Measurements from ENCODE around the gene SLC6A4.
"Not testable (repeated sequence)": the region's sequence is repeated elsewhere in the genome, so short reads cannot be mapped to it uniquely, and the experiment has no call there.

The SLC6A4 gene

DNA sequence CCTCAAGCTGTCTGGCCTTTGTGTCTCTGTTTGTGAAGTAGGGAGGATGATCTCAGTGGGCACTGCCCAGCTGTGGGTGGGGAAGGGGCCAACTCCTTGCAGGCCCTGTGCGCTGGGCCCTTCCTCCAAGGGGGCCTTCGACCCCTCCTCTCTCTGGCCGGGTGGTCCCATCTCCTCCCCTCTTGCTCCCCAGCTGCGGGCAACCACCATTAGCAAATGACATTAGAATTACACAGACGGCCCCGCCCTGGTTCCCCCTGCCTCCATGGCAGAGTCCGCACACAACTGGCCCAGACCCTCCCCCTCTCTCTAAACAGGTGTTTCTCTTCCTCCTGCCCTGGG lies 2.5 kb upstream of the SLC6A4 start:
- no peak for DNase-seq

DNA sequence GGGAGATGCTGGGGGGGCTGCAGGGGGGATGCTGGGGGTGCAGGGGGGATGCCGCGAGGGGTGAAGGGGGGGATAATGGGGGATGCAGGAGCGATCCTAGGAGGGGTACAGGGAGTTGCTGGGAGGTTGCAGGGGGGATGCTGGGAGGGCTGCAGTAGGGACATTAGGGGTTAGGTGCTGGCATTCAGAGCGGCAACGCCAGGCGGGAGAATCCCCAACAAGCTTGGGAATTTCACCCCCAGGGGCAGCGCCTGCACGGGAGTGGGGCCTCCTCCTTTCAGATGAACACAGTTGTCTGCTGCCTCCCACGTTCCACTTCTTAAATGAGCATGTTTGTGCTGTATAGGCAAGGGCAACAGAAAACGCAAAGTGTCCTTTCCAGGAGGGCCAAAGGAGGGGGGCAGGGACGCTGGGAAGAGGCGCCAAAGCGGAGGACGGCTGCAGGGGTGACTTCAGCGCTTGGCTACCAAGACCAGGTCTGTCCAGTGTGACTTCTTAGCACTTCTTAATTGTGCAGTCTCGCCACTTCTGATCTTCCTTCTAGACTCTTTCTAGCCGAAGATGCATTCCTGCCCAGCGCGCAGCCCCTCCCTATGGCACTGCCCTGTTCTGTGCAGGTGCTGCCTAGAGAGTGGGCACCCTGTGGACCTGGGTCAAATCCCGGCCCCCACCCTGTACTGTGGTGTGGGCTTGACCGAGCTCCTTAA lies 2.0 kb upstream of the SLC6A4 start:
- DNase-seq = no peak

DNA sequence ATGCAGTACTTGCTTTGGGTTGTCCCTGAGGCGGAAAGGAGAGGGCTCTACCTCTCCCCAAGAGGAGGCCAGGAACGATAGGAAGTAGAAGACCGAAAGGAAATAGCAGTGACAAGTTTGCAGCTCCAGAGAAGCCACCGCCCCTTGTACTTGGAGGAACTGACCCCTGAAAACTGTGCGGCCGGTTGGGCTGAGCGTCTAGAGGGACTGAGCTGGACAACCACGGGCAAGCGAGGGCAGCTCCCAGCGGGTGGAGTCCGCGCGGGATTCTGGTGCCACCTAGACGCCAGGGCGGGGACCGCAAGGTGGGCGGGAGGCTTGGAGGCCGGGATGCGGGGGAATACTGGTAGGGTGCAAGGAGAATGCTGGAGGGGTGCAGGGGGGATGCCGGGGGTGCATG lies 1.3 kb upstream of the SLC6A4 start:
- DNase-seq = no peak

DNA sequence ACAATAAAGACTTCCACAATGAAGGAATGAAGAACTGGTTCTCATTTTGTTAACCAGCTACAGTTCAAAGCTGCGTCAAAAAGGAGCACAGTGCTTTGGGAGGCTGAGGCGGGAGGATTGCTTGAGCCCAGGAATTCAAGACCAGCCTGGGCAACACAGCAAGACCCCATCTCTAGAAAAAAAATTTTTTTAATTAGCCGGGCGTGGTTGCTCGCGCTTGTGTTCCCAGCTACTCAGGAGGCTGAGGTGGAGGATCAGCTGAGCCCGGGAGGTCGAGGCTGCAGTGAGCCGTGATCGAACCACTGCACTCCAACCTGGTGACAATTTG lies 764 bp upstream of the SLC6A4 start:
- DNase-seq = no peak

DNA sequence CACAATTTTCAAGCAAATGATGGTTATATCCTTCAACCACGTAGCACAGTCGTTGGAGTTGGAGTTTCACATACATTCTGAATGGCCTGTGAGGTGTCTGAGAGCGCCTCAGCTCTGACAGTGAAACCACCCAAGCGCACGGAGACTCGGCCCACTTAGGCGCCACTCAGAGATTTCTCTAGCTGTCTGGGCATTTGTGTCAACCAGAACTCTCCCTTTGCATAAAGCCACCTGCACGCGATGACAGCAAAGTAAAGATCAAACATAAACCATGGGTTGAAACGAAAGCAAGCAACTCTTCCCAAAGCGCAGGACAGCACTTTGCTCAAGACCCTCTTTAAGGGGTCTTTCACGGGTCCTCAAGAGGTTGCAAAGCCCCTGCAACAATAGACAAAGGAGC lies 533 bp downstream of the SLC6A4 start:
- DNase-seq = no peak

DNA sequence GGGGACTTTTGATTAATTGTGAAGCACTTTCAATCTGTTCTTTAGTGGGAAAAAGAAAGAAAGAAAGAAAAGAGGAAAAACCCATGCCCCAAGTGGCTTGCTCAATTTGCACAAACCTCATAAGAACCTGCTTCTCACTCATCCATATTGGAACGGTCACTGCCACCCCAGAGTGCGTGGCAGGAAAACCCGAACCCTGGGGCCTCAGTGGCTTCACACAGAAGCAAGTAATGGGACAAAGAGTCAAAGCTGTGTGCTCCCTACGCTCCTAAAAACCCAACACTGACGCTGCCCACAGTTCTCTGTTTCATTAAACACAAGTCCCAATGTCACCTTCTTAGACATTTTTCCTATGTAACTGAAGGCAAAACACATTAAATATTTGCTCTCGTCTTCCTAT lies 1.2 kb downstream of the SLC6A4 start:
- DNase-seq = no peak

DNA sequence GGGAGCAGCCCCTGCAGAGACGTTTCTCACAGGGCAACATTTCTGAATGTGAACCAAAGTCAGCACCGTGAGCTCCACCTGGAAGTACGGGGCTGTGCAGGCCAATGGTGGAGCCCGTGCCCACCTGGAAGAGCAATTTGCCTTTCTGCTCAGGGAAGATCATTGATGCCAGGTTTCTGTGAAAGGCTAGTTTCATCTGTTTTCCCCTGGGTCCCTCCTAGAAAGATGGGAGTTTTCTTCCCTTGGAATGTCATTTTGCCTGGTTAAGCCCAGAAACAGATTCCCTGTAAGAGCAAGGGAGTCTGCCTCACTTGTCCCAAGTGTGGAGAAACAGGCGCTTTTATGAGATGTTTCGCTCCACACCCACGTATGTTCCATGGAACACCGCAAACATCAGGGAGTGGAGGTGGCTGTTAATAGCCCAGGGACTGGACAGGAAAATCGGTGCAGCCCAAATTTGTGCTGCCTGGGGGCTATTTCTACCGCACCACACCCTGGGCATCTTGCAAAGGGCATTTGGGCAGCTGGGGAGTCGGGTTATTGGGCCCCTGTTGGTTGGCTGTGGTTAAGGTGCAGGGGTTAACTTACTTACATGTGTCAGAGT lies 2.6 kb downstream of the SLC6A4 start:
- no peak for DNase-seq

DNA sequence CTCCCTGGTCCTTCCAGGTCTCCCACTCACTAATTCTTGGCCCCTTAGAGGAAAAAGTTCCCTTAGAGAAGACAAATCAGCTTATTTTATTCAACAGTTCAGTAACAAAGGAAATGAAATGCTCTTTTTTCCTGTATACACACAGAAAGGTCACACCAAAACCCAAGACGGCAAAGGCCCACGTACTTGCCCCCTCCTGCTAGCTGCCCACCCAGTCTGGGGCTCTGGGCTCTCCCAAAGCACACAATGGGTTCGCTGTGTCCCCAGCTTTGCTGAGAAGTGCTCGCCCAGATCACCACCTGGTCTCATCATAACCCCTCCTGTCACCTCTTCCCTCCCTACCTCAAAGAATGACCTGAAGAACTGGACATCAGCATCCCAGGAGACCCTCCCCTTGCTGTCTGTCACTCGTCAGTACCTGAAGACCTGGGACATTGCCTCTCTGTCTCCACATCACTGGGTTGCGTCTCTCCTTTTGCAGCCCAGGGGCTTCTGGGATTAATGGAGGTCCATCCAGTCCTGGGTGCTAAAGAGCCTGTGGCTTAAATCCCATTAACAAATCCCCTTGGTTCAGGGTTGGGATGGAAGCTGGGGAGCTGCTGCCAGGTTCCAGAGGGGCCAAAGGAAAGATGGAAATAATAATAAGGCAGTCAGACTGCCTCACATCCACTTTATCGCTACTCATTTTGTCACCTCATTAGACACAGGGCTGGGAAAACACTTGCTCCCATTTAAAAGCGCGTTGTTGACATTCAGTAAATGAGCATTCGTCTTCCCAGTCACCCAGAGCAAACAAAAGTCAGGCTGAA lies 3.3 kb downstream of the SLC6A4 start:
- DNase-seq = no peak

DNA sequence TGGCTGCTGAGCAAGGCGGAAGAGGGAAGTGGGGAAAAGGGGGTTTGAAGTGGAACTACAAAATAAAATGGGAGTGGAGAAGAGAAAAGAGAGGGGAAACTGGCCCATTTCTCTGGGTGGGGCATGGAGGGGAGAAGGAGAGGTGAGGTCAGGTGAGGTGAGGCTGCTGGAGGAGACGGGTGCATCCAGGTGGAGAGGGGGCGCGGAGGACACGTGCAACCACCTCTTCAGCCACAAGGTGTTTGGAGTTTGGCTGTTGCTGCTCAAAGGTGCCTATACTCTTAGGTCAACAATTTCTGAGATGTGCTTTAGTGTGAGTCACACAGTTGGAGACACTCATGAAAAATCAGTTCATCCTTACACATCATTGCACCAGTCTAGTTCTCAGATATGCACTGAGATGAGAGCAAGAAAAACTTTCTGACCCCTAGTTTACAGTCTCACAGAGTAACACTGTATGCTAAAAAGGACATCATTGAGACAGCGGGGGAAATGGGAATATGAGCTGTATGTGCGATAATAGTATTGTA lies 4.8 kb downstream of the SLC6A4 start:
- DNase-seq = no peak

DNA sequence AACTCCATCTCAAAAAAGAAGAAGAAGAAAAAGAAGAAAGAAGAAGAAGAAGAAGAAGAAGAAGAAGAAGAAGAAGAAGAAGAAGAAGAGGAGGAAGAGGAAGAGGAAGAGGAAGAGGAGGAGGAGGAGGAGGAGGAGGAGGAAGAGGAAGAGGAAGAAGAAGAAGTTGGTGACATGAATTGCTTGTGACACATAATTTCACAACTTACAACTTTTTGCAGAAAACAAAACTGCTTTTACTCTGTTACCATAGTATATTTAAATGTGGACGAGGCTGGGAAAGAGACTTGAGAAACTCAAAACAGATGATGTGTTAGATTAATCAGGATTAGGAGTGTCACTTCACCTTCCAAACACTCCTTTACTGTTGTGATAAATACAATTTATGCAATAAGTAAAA lies 5.5 kb downstream of the SLC6A4 start:
- DNase-seq = not testable (repeated sequence)

DNA sequence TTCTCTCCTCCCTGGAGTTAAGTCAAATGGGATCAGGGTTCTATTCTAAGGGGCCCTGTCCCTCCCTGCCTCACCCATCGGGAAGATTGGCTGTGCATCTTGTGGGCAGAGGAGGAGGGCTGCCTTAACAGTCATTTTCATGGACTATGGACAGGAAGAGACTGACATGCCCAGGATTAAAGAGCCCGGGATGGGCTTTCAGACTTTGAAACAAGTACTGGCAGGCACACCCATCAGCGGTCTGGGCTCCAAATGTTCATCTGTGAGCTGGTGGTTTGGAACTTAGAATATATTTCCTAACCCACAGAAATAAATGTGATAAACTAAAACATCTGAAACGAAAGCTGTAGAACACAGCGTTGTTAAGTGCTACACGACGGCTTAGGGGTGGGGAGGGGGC lies 6.5 kb downstream of the SLC6A4 start:
- DNase-seq = no peak

DNA sequence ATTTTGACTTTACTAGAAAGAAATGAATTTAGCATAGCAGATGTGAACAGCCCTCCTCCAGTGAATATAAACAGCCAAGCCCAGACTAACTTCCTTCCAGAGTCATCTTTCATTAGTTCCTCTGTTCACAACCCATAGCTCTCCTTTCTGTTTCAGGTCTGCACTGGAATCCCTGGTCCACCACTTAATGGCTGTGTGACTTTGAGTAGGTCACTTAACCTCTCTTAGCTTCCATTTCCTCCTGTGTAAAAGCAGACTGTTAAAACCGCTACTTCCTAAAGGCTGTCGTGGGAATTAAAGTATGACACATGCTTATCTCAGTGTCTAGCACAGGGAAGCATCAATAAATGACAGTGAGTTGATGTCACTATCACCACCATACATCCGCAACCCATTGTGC lies 7.5 kb downstream of the SLC6A4 start:
- no peak for DNase-seq

DNA sequence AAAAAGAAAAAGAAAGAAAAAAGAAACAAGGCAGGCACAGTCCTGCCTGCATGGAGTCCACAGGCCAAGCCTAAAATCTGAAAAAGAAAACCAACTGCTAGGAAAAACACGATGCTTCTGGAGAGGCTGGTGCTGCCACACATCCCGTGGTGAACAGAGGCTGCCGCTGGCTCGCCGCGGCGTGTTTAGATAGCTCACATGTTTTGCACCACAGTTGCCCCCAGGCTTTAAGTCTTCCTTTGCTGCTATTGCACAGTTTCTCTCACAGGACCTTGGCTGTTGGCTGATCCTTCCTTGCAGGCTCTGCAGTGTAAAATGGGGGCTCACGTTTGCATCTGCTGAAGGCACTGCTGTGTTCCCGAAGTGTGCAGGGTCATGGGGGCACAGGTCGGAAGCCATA lies 8.6 kb downstream of the SLC6A4 start:
- DNase-seq = no peak

DNA sequence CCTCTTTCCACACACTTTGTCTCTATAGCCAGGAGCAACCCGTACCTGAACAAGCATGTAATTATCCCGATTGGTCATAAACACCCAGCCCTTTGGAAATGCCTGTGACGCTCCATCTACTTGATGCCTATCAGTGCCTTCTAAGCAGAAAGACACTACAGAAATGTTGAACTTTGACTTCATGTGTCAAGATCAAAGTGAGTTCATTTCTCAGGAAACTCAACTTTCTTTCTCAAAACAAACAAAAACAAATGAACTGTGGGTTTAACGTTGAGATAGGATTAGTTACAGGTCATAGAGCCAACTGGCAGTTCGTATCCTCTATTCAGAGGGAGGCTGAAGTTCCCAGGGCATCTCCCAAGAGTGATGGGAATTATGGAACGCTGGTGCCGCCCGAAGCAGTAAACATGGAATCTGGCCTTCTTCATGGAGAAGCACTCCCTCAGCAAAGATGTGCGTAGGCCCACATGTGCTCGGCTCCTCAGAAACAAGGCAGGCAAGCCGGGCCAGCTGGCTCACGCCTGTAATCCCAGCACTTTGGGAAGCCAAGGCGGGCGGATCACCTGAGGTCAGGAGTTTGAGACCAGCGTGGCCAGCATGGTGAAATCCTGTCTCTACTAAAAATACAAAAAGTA lies 9.5 kb downstream of the SLC6A4 start:
- no peak for DNase-seq

DNA sequence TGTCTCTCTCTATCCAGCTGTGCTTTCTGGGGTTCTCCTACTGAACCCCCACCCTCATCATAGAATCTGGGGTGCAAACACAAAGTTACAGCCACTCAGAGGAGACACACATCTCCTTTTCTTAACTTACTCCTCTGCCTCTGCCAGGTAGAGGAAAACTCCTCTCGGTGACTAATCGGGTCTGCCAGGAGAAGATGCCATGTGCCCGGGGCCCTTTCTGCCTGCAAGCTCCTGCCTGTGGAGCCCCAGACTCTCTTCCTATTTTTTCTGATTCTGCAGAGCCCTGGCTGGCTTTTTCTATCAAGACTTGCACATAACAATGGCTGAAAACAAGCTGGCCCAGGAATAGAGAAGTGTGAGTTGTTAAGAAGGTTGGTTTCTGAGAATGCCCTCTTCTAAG lies 10.4 kb downstream of the SLC6A4 start:
- DNase-seq = no peak

DNA sequence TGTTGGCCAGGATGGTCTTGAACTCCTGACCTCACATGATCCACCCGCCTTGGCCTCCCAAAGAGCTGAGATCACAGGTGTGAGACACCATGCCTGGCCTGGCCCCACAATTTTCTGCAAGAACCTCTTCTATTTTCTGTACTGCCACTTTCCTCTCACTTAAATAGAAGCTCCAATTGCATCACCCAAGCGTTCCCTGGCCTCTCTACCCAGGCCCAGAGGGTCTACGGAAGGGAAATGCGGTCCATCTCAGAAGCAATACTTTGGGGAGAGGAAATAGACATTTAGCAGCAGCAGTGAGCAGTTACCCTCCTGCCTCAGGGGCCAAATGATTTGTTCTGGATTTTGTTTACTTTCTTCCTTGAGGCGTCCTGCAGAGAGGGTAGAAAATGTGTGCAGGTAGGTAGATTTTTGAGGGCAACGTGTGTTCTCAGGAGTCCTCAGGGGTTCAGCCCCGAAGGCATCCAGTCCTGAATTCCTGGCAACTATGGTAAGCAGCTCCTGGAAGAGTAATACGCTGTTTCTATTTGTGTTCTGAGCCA lies 11.0 kb downstream of the SLC6A4 start:
- DNase-seq = no peak

DNA sequence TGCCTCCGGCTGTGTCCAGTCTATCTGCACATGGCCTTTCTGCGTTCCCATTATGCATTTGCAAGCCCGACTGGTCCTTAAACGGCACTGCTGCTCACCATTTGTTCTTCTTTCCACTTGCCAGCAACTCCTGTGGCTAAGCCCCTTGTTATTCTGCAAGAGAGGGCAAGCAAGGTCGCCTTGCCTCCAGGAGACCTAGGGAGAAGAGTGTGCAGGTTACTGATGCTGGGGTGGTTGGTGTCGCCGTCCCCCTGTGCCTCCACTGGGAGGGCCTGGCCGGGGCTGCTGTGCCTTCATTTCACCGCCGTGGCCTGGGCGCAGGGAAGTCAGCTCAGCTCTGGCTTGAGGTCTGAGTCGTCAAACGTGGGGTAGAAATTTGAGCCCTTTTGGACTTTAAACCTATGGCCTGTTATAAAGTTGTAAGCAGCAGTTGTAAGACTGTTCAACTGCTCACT lies 12.7 kb downstream of the SLC6A4 start:
- no peak for DNase-seq

DNA sequence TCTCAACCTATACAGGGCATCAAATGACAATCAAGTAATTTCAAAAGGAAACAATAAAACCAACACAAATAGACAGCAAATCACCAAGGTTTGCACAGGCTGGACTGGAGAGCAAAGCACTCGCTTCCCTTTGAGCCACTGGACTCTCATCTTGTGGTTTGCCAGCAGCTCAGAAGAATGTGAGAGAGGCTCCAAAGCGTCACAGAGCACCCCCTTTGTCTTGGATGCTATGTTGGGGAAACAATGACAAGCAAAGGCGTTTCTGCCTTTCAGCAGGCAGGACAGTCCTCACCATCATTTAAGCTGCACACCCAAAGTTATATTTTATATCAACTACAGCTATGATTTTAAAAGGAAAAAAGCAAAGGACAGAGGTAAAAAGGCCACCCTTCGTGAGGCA lies 13.2 kb downstream of the SLC6A4 start:
- DNase-seq = no peak

DNA sequence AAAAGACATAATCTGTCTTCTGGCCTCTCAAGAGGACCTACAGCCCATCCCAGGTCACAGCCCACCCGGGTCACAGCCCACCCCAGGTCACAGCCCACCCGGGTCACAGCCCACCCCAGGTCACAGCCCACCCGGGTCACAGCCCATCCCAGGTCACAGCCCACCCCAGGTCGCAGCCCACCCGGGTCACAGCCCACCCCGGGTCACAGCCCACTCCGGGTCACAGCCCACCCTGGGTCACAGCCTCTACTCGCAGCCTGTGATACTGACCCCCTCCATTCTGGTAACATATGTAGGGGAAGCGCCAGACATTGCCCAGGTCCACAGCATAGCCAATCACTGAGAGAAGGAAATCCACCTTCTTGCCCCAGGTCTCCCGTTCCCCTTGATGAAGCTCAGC lies 14.2 kb downstream of the SLC6A4 start:
- no peak for DNase-seq

DNA sequence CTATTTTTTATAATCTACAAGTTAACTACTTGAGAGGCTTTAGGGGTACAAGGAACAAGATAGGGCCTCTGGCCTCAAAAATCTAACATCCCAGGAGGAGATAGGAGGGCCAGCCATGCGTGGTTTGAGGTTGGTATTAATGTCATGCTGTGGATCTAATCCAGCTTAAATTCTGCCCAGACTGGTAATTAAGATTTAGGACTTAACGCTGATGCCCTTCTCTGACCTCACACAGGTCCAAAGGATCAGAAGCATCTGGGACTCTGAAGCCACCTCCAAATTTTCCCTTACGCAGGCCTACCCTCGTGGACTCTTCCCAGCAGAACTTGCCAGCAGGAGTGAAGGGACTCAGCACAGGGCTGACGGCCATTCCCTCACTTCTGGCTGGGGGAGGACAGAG lies 15.1 kb downstream of the SLC6A4 start:
- DNase-seq = no peak

DNA sequence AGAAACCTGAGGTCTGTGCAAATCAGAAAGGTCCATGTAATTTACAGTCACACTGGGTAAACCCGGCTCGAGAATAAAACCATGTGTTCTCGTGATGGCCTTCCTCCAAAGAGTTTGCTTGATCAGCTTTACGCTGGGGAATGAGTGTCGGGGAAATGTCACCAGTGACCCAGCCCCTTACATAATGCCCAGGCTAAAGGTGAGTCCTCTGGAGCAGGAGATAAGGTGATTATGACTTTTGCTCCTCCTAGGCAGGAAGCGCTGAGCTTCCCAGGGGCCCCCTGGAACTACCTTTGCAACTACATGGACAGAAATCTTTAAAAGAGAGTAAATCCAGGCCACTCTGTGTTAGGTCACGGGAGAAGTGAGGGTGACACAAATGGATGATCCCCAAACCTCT lies 15.7 kb downstream of the SLC6A4 start:
- no peak for DNase-seq

DNA sequence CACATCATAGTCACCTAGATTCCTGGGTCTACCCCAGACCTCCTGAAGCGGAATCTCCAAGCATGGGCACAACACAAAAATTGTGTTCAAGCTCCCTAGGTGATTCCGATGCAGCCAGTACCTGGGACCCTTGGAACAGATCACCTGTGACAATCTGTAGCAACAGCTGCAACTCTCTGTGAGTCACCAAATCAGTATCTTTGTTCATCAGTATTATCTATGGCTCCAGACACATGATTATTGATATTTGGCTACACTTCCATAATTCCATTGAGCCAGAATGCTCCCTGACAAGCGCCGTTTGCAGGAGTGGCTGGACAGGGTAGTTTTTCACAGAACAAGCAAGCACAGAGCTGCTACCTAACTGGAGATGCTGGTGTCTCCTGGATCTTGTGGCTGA lies 16.2 kb downstream of the SLC6A4 start:
- no peak for DNase-seq

DNA sequence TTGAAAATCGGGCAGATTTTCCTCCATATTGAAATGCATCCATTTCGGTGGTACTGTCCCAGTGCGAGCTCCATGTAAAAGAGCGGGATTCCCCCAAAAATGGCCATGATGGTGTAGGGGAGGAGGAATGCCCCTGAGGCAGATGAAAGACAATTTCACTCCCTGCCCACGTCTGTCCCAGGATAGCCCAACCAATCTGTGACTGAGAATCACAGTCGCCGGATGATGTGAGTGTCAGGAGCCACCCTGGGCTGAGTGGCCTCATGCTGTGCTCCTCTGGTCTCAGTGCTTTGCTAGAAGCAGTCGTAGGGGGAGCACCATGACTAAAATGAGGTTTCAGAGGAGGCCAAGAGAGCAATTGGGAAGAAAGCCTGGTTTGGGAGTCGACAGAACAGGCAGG lies 16.7 kb downstream of the SLC6A4 start:
- no peak for DNase-seq
